Prostate gland (tissue), 2 donors: ENCODE results near the gene SERPINA1. TPM values are rescaled to one million over a fixed set of nuclear protein-coding genes. Genes with fewer than 3 reads are reported as not detected.
"Not testable (repeated sequence)": the region's sequence is repeated elsewhere in the genome, so short reads cannot be mapped to it uniquely, and the experiment has no call there.

Experiments used
- DNase-seq: peaks from one replicate; pipeline ENCODE4 v3.0.0-alpha.2; 2019; ENCODE audit warnings: low spot score
- H3K27ac ChIP-seq, 2 donors: fragments of 200-600 bp; sonication (generic); 2 replicates each; pipeline ENCODE4 v1.5.1; 2017 to 2019
- H3K27me3 ChIP-seq: fragments of 200-600 bp; sonication (generic); replicated peaks from 2 replicates; pipeline ENCODE4 v1.5.1; 2019; ENCODE audit not compliant: insufficient read depth
- H3K36me3 ChIP-seq, 2 donors: fragments of 200-600 bp; sonication (generic); 1 replicate in 1 of 2; 2 replicates in 1 of 2; pipeline versions ENCODE4 v1.5.1 to v1.8.1; 2017 to 2019
- H3K4me1 ChIP-seq: fragments of 200-600 bp; sonication (generic); replicated peaks from 2 replicates; pipeline ENCODE4 v1.5.1; 2019
- H3K4me3 ChIP-seq, 2 donors: fragments of 200-600 bp; sonication (generic); 2 replicates each; pipeline ENCODE4 v1.5.1; 2017 to 2019
- H3K9me3 ChIP-seq: fragments of 200-600 bp; sonication (generic); 2 replicates; pipeline ENCODE4 v1.5.1; 2017
- CTCF ChIP-seq, 4 experiments: fragments of 200-600 bp in 2 of 4; fragments of 450-650 bp in 2 of 4; sonication (generic) in 2 of 4; IDR thresholded peaks; 1 replicate in 3 of 4; 2 replicates in 1 of 4; pipeline ENCODE4 v1.5.1; 2016 to 2019; ENCODE audit warnings: antibody characterized with exemption in 4 of 4, mild to moderate bottlenecking in 2 of 4, moderate library complexity in 2 of 4
- POLR2A ChIP-seq: fragments of 450-650 bp; IDR thresholded peaks from one replicate; pipeline ENCODE4 v1.6.1; 2016; ENCODE audit warnings: antibody characterized with exemption, mild to moderate bottlenecking
- POLR2AphosphoS5 ChIP-seq: sonication (generic); formaldehyde crosslinking; IDR thresholded peaks from one replicate; pipeline ENCODE4 v1.6.1; 2017; ENCODE audit warnings: antibody characterized with exemption
- WGBS: methylation state at CpG from one replicate; pipeline ENCODE4 v1.1.5; 2018; 5-methylcytosine and 5-hydroxymethylcytosine counted together
- intact Hi-C: fragments of 100-400 bp; cut with DNase I; formaldehyde crosslinking; loops from one replicate; pipeline ENCODE4 v1.14.2; 2022
- total RNA-seq, 2 donors: library from RNA; depleted of rRNA; stranded (reverse); fragments of >200 nt; gene quantifications; one replicate each; pipeline ENCODE4 v1.1.0, GENCODE V29; 2016

Gene SERPINA1
- total RNA-seq, 2 donors from 2014 or later: 4.9 to 9.8 TPM

- intact Hi-C loops: loop anchor here (5.0 kb wide), 1 partner anchor 69 kb away; no protein-coding TSS in a partner anchor
- peak in 3 of 4 experiments; percentile 44 to 59 (median 49) for TF ChIP-seq CTCF (IDR thresholded peaks at IDR 0.05)
- TF ChIP-seq POLR2A: no peak
- peak; percentile 13 for TF ChIP-seq POLR2AphosphoS5
- Histone ChIP-seq H3K4me3 (no peak overlapping the region), H3K27me3 (no peaks in the 10 kb centered on the region), H3K27ac (no peak overlapping the region), H3K36me3 (no peaks in the 10 kb centered on the region), H3K9me3 (no peaks in the 10 kb centered on the region), H3K4me1 (no peaks in the 10 kb centered on the region)
- DNase-seq: peak; percentile 69
- WGBS: 16% methylated on average over 13 of the region's 13 CpGs
Measured at GRCh38 chr14:94423453-94424056, 35.2 kb upstream of the SERPINA1 start.

GRCh38 chr14:94421316-94421715 is 32.9 kb upstream of the SERPINA1 start:
- Histone ChIP-seq H3K4me3 (no peak overlapping the region), H3K9me3 (no peaks in the 10 kb centered on the region), H3K4me1 (no peaks in the 10 kb centered on the region), H3K27ac (no peak overlapping the region), H3K36me3 (no peaks in the 10 kb centered on the region), H3K27me3 (no peaks in the 10 kb centered on the region)
- intact Hi-C loops: loop anchor here (5.0 kb wide), 1 partner anchor 71 kb away; no protein-coding TSS in a partner anchor
- no peak for DNase-seq
- WGBS: 75% methylated on average over 2 of the region's 2 CpGs
- TF ChIP-seq CTCF (IDR thresholded peaks at IDR 0.05) (no peak), POLR2AphosphoS5 (no peak)

DNA sequence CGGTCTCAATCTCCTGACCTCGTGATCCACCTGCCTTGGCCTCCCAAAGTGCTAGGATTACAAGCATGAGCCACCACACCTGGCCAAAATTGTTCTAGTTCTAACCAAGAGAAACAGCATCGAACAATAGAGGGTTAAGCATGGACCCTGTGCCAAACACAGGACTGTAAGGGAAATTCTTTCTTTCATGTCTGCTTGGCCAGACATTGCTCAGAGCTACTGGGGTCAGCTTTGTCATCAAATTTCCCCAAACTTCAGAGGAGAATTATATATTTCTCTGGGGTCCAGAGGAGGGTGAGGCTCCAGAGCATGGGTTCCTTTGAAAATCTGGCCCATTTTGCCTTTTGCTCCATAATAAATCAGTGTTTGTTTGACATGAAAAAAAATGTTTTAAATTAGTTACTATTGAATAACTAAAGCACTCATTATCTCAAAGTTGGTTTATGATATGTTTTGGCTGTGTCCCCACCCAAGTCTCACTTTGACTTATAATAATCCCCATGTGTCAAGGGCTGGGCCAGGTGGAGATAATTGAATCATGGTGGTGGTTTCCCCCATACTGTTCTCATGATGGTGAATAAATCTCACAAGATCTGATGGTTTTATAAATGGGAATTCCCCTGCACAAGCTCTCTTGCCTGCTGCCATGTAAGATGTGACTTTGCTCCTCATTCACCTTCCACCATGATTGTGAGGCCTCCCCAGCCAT is 29.2 kb upstream of the SERPINA1 start:
- H3K36me3 ChIP-seq, H3K9me3 ChIP-seq, H3K27me3 ChIP-seq, DNase-seq, intact Hi-C loops, H3K27ac ChIP-seq, H3K4me1 ChIP-seq, H3K4me3 ChIP-seq: not testable (repeated sequence)
- WGBS: 86% methylated on average over 3 of the region's 3 CpGs

GRCh38 chr14:94412671-94413638 is 24.6 kb upstream of the SERPINA1 start:
- no peak for TF ChIP-seq POLR2A
- TF ChIP-seq CTCF (IDR thresholded peaks at IDR 0.05): peak in 1 of 4 experiments; percentile 28
- WGBS: 59% methylated on average over 8 of the region's 8 CpGs
- Histone ChIP-seq H3K9me3 (no peaks in the 10 kb centered on the region), H3K36me3 (no peaks in the 10 kb centered on the region), H3K4me1 (no peaks in the 10 kb centered on the region), H3K27ac (no peak overlapping the region), H3K27me3 (no peaks in the 10 kb centered on the region), H3K4me3 (no peak overlapping the region)
- intact Hi-C loops: no loop called here
- DNase-seq: no peak

DNA sequence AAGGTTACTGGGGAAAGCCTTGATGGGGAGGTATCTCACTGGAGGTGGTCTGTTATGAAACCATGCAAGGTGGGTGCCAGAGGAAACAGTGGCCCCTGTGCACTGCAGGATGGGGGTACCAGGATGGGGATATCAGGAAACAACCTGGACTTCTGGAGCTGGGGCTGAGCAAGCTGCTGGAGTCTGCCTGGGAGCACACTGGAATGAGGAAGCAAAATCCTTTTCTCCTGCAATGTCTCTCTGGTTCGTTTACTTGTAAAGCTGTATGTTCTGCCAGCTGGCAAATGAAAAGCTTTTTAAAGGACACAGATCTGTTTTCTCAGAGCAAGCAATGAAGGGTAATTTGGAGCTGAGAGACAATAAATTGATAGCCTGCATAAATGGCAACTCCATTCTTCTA is 23.2 kb upstream of the SERPINA1 start:
- intact Hi-C loops: no loop called here
- TF ChIP-seq POLR2AphosphoS5: peak; percentile 87
- TF ChIP-seq CTCF (IDR thresholded peaks at IDR 0.05): no peak
- no peak for TF ChIP-seq POLR2A
- H3K27me3 ChIP-seq: no peaks in the 10 kb centered on the region
- no peaks in the 10 kb centered on the region for H3K36me3 ChIP-seq
- no peaks in the 10 kb centered on the region for H3K4me1 ChIP-seq
- H3K27ac ChIP-seq: no peak overlapping the region
- H3K9me3 ChIP-seq: no peaks in the 10 kb centered on the region
- H3K4me3 ChIP-seq: no peak overlapping the region
- 10% methylated on average over 1 of the region's 1 CpG for WGBS
- DNase-seq: peak; percentile 66

DNA sequence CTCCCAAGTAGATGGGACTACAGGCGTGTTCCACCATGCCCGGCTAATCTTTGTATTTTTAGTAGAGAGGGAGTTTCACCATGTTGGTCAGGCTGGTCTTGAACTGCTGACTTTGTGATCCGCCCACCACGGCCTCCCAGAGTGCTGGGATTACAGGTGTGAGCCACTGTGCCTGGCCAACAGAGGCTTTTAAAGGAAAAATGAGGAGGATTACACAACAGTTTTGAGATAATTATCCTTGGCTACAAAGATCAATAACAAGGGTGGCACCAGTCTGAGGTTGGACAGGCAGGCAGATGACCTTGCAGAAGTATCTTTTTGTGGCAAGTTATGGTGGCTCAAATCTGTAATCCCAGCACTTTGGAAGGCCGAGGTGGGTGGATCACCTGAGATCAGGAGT is 21.0 kb upstream of the SERPINA1 start:
- H3K4me1 ChIP-seq, H3K4me3 ChIP-seq, DNase-seq, H3K27me3 ChIP-seq, H3K36me3 ChIP-seq, H3K9me3 ChIP-seq, H3K27ac ChIP-seq, intact Hi-C loops: not testable (repeated sequence)
- WGBS: 91% methylated on average over 5 of the region's 5 CpGs
